H9 (cell line): ENCODE results near the gene REC114. TPM values are rescaled to one million over a fixed set of nuclear protein-coding genes. Genes with fewer than 3 reads are reported as not detected.

ENCODE experiments used
- DNase-seq: peaks from one replicate; pipeline ENCODE4 v3.0.0-alpha.2; 2017
- H2AFZ ChIP-seq: one replicate; pipeline ENCODE4 v1.6.1; 2013; ENCODE audit warnings: mild to moderate bottlenecking, low read length, control low read depth, moderate library complexity
- H2AK5ac ChIP-seq: 2 replicates; pipeline ENCODE4 v1.6.1; 2013; ENCODE audit warnings: low read length, control low read depth, mixed read lengths; ENCODE audit not compliant: insufficient read length
- H2BK120ac ChIP-seq: one replicate; pipeline ENCODE4 v1.6.1; 2013; ENCODE audit warnings: low read depth, mild to moderate bottlenecking, low read length, control low read depth, inconsistent platforms; ENCODE audit not compliant: poor library complexity, severe bottlenecking
- H2BK12ac ChIP-seq: 2 replicates; pipeline ENCODE4 v1.6.1; 2013; ENCODE audit warnings: low read length, control low read depth, mixed read lengths, low read depth; ENCODE audit not compliant: insufficient read length
- H2BK15ac ChIP-seq: 2 replicates; pipeline ENCODE4 v1.6.1; 2013; ENCODE audit warnings: low read depth, low read length, control low read depth
- H2BK20ac ChIP-seq: one replicate; pipeline ENCODE4 v1.6.1; 2013; ENCODE audit warnings: low read depth, mild to moderate bottlenecking, low read length, control low read depth, inconsistent platforms; ENCODE audit not compliant: poor library complexity, severe bottlenecking
- H2BK5ac ChIP-seq: 2 replicates; pipeline ENCODE4 v1.6.1; 2013; ENCODE audit warnings: low read length, control low read depth, mixed read lengths; ENCODE audit not compliant: insufficient read length
- H3K14ac ChIP-seq: 2 replicates; pipeline ENCODE4 v1.6.1; 2013; ENCODE audit warnings: low read length, control low read depth; ENCODE audit not compliant: insufficient read depth
- H3K18ac ChIP-seq: 2 replicates; pipeline ENCODE4 v1.6.1; 2013; ENCODE audit warnings: low read depth, mild to moderate bottlenecking, mixed read lengths, low read length, control low read depth; ENCODE audit not compliant: insufficient read length
- H3K23ac ChIP-seq: 2 replicates; pipeline ENCODE4 v1.6.1; 2013; ENCODE audit warnings: low read length, control low read depth, mixed read lengths, low read depth; ENCODE audit not compliant: insufficient read length
- H3K23me2 ChIP-seq: 2 replicates; pipeline ENCODE4 v1.6.1; 2013; ENCODE audit warnings: low read depth, mild to moderate bottlenecking, mixed read lengths, low read length, control low read depth; ENCODE audit not compliant: insufficient read length, poor library complexity, severe bottlenecking
- H3K27ac ChIP-seq: 2 replicates; pipeline ENCODE4 v1.5.1; 2013; ENCODE audit warnings: low read length, control low read depth, mixed read lengths, low read depth; ENCODE audit not compliant: insufficient read length
- H3K27me3 ChIP-seq: 2 replicates; pipeline ENCODE4 v1.6.1; 2013; ENCODE audit warnings: low read length, control low read depth, inconsistent platforms; ENCODE audit not compliant: insufficient read depth
- H3K4ac ChIP-seq: 2 replicates; pipeline ENCODE4 v1.6.1; 2013; ENCODE audit warnings: low read depth, mild to moderate bottlenecking, control low read depth, inconsistent platforms, low read length, moderate library complexity
- H3K4me1 ChIP-seq: 2 replicates; pipeline ENCODE4 v1.6.1; 2013; ENCODE audit warnings: low read length, control low read depth, inconsistent platforms; ENCODE audit not compliant: insufficient read depth
- H3K4me2 ChIP-seq: 2 replicates; pipeline ENCODE4 v1.6.1; 2013; ENCODE audit warnings: low read length, control low read depth, mixed read lengths; ENCODE audit not compliant: insufficient read length, insufficient read depth
- H3K56ac ChIP-seq: 2 replicates; pipeline ENCODE4 v1.6.1; 2013; ENCODE audit warnings: low read depth, mild to moderate bottlenecking, mixed read lengths, low read length, control low read depth; ENCODE audit not compliant: insufficient read length
- H3K79me1 ChIP-seq: 2 replicates; pipeline ENCODE4 v1.6.1; 2013; ENCODE audit warnings: low read depth, mild to moderate bottlenecking, moderate library complexity, low read length, control low read depth, inconsistent platforms; ENCODE audit not compliant: insufficient read depth, poor library complexity, severe bottlenecking
- H3K79me2 ChIP-seq: 2 replicates; pipeline ENCODE4 v1.6.1; 2013; ENCODE audit warnings: low read length, control low read depth, inconsistent platforms; ENCODE audit not compliant: insufficient read depth
- H3K9ac ChIP-seq: 2 replicates; pipeline ENCODE4 v1.6.1; 2013; ENCODE audit warnings: low read length, control low read depth, mixed read lengths; ENCODE audit not compliant: insufficient read length; ENCODE audit errors: extremely low read depth
- H3K9me3 ChIP-seq: one replicate; pipeline ENCODE4 v1.6.1; 2013; ENCODE audit warnings: low read depth, low read length, inconsistent platforms; ENCODE audit not compliant: control insufficient read depth
- H3T11ph ChIP-seq: one replicate; pipeline ENCODE4 v1.6.1; 2013; ENCODE audit warnings: mild to moderate bottlenecking, low read length, control low read depth, inconsistent platforms
- H4K20me1 ChIP-seq: one replicate; pipeline ENCODE4 v1.6.1; 2013; ENCODE audit not compliant: control insufficient read depth, insufficient read length, insufficient read depth
- H4K5ac ChIP-seq: 2 replicates; pipeline ENCODE4 v1.6.1; 2013; ENCODE audit warnings: low read depth, mild to moderate bottlenecking, mixed read lengths, low read length, control low read depth; ENCODE audit not compliant: insufficient read length
- H4K8ac ChIP-seq: replicated peaks from 2 replicates; pipeline ENCODE4 v1.6.1; 2013; ENCODE audit warnings: low read length, control low read depth, mixed read lengths, low read depth; ENCODE audit not compliant: insufficient read length
- H4K91ac ChIP-seq: 2 replicates; pipeline ENCODE4 v1.6.1; 2013; ENCODE audit warnings: low read depth, mild to moderate bottlenecking, moderate library complexity, mixed read lengths, low read length, control low read depth; ENCODE audit not compliant: insufficient read length
- H3K27ac Mint-ChIP-seq, 3 experiments: 2 replicates in 2 of 3; 3 replicates in 1 of 3; pipeline ENCODE4 v1.8.0; 2020 to 2021; ENCODE audit warnings: mixed read lengths in 3 of 3, mild to moderate bottlenecking in 1 of 3, moderate library complexity in 1 of 3
- H3K27me3 Mint-ChIP-seq: 2 replicates; pipeline ENCODE4 v1.8.0; 2021; ENCODE audit warnings: low read depth, mild to moderate bottlenecking, moderate library complexity, mixed read lengths
- H3K36me3 Mint-ChIP-seq, 3 experiments: 2 replicates in 2 of 3; 3 replicates in 1 of 3; pipeline ENCODE4 v1.8.0; 2020 to 2021; ENCODE audit warnings: low read depth in 3 of 3, mixed read lengths in 3 of 3; ENCODE audit not compliant: insufficient read depth in 1 of 3
- H3K4me1 Mint-ChIP-seq, 2 experiments: 2 replicates each; pipeline ENCODE4 v1.8.0; 2020; ENCODE audit warnings: mixed read lengths in 2 of 2
- H3K4me3 Mint-ChIP-seq, 2 experiments: 2 replicates in 1 of 2; 3 replicates in 1 of 2; pipeline ENCODE4 v1.8.0; 2020 to 2021; ENCODE audit warnings: mild to moderate bottlenecking in 2 of 2, mixed read lengths in 2 of 2, moderate library complexity in 1 of 2
- H3K9me3 Mint-ChIP-seq, 2 experiments: 2 replicates in 1 of 2; 3 replicates in 1 of 2; pipeline ENCODE4 v1.8.0; 2020; ENCODE audit warnings: mild to moderate bottlenecking in 2 of 2, mixed read lengths in 2 of 2, moderate library complexity in 1 of 2
- CTCF ChIP-seq: fragments of 200-600 bp; sonication (generic); conservative IDR thresholded peaks from 3 replicates; pipeline ENCODE4 v1.8.0; 2021; ENCODE audit warnings: antibody characterized with exemption, mild to moderate bottlenecking
- WGBS: extraction: QIAGEN DNeasy Blood & Tissue Kit; methylation state at CpG from one replicate; pipeline ENCODE4 v1.1.7; 2013; ENCODE audit warnings: missing lambda C conversion rate, low lambda C conversion rate, mixed read lengths; ENCODE audit not compliant: insufficient read length; ENCODE audit errors: extremely low coverage; 5-methylcytosine and 5-hydroxymethylcytosine counted together
- total RNA-seq: library from RNA; stranded (reverse); gene quantifications from 2 replicates; pipeline ENCODE4 v1.2.1, GENCODE V29; 2021

The REC114 gene
- total RNA-seq, 1 experiment from 2014 or later, result not detected

DNA sequence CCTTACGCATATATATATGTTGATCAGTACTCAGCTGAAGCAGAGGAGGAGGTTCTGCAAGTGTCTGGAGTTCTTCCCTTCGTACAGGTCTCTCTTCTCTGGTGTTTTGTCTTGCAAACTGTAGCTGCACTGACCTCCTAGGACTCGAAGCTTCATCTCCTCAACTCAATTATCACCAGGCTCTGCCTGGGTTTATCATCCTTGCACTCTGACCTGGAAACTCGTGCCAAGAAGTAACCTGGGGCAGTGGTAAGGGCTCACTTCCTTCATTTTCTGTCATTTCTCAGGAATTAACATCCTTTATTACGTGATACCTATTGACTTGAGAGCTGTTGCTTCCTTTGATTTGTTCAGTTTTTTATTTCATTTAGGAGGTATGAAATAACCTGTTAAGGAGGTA, 14.4 kb downstream of the REC114 start:
- Histone ChIP-seq H3K23me2 (no peaks in the 10 kb centered on the region), H3K14ac (no peak overlapping the region), H2BK5ac (no peak overlapping the region), H3K4ac (no peak overlapping the region), H4K91ac (no peak overlapping the region), H2BK20ac (no peak overlapping the region), H3K9ac (no peak overlapping the region), H3K56ac (no peak overlapping the region), H3K79me1 (no peaks in the 10 kb centered on the region), H3K27me3 (no peaks in the 10 kb centered on the region), H4K8ac (no peak overlapping the region), H3K4me2 (no peak overlapping the region), H2AK5ac (no peak overlapping the region), H3T11ph (no peak overlapping the region), H2BK12ac (no peak overlapping the region), H3K4me1 (no peaks in the 10 kb centered on the region; the same call in 1 of the 2 replicates), H2BK120ac (no peak overlapping the region), H3K27ac (no peak overlapping the region), H2AFZ (no peak overlapping the region), H4K5ac (no peak overlapping the region), H3K23ac (no peak overlapping the region), H4K20me1 (no peaks in the 10 kb centered on the region), H2BK15ac (no peak overlapping the region), H3K9me3 (no peaks in the 10 kb centered on the region), H3K18ac (no peak overlapping the region), H3K79me2 (no peaks in the 10 kb centered on the region)
- H3K9me3 Mint-ChIP-seq, result peaks cover 0 to 3% of the 10 kb centered on the region in 2 experiments; a peak in 2 of 5 replicates
- no CpG with 5 or more reads among the region's 5 CpGs for WGBS
- peaks cover 7 to 11% of the 10 kb centered on the region in 2 experiments for H3K4me1 Mint-ChIP-seq
- H3K27ac Mint-ChIP-seq, result peak overlapping the region in 1 of 3 experiments; percentile 79; a peak in 1 of 7 replicates
- peaks cover 2% of the 10 kb centered on the region for H3K27me3 Mint-ChIP-seq
- TF ChIP-seq CTCF, result no peak
- no peaks in the 10 kb centered on the region for H3K36me3 Mint-ChIP-seq
- no peak for DNase-seq
- H3K4me3 Mint-ChIP-seq, result no peak overlapping the region
